ENCODE measurements around the gene GNG7.

The GNG7 gene

DNA sequence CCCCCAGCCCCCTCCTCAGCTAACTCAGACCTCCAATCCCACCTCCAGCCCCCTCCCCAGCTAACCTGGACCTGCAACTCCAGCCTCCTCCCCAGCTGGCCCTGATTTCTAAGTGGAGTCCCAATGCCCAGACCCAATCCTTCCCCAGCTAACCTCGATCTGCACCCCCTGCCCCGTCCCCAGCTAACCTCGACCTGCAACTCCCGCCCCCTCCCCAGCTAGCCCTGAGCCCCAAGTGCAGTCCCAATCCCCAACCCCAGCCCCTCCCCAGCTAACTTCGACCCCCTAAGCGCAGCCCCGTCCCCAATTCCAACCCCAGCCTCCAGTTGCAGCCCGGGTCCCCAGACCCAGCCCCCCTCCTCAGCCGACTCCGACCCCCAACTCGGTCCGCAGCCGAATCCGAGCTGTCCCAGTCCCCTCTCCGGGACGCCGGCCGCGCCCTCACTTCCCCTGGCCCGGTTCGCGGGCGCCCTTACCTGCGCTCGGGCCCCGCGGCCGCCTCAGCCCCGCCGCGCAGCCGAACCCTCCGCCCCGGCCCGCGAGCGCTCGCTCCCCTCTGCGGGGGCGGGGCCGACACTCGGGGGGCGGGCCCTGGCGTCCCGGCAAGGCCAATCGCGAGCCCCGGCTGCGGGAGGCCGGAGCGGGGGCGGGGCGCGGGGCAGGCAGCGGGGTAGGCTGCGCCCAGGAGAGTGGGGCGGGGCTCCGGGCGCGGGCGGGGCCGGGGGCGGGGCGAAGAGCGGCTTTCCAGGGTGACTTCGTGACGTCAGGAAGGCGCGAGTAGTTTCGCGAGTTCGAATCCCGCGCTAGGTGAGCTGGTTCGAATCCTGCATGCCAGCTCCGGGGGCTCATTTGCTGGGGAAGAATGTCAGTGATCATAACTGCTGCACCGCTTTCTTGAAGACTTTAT is at the start of gene GNG7:
TSS of gene GNG7 (minus strand) at position 525 of the 907 bp plus-strand sequence. CDS start 182,006 bp downstream, outside the sequence.
- no peak for ATAC-seq (ENCODE audit: insufficient read depth, low read depth)
- H3K4me2 ChIP-seq (ENCODE audit: insufficient read depth, low read length) = no peak within 1 kb of the TSS
- no peak for DNase-seq
- no peak for TF ChIP-seq EZH2 (IDR thresholded peaks at IDR 0.05; ENCODE audit: borderline replicate concordance, low read depth, low read length, severe bottlenecking)
- TF ChIP-seq CTCF (IDR thresholded peaks at IDR 0.05; ENCODE audit: borderline replicate concordance, extremely low read depth, low read length, poor library complexity, severe bottlenecking) = no peak
- no peak within 1 kb of the TSS for H3K4me3 ChIP-seq (ENCODE audit: low read depth in 1 of 2, low read length in 2 of 2)
- no peak within 1 kb of the TSS for H3K9ac ChIP-seq (ENCODE audit: low read depth, low read length)
- no peaks in the 10 kb centered on the region for H3K9me3 ChIP-seq (ENCODE audit: insufficient read depth, low read length, severe bottlenecking)
- H3K36me3 ChIP-seq (ENCODE audit: insufficient read depth, low read length) = no peaks in the 10 kb centered on the region
- H3K27me3 ChIP-seq (ENCODE audit: insufficient read depth, low read length, poor library complexity) = no peaks in the 10 kb centered on the region
- H4K20me1 ChIP-seq (ENCODE audit: insufficient read depth, low read length) = no peaks in the 10 kb centered on the region; the same call in 1 of the 2 replicates
- H2AFZ ChIP-seq (ENCODE audit: low read depth, low read length) = no peak within 1 kb of the TSS
- no peaks in the 10 kb centered on the region for H3K4me1 ChIP-seq (ENCODE audit: insufficient read depth, low read length)
- H3K79me2 ChIP-seq (ENCODE audit: insufficient read depth, low read length) = no peaks in the 10 kb centered on the region
- no peak within 1 kb of the TSS for H3K27ac ChIP-seq (ENCODE audit: low read length)

GRCh38 chr19:2751438-2751830 is 48.9 kb upstream of the GNG7 start:
- H3K36me3 ChIP-seq (ENCODE audit: insufficient read depth, low read length) = peaks cover 27% of the 10 kb centered on the region

GRCh38 chr19:2750808-2751437 is 48.4 kb upstream of the GNG7 start:
- no peak for ATAC-seq (ENCODE audit: insufficient read depth, low read depth)
- no peaks in the 10 kb centered on the region for H3K79me2 ChIP-seq (ENCODE audit: insufficient read depth, low read length)

More at GRCh38 chr19:2751438-2751830, 48.9 kb upstream of the GNG7 start:
- Histone ChIP-seq H3K4me3 (ENCODE audit: low read depth in 1 of 2, low read length in 2 of 2) (no peak overlapping the region), H3K79me2 (ENCODE audit: insufficient read depth, low read length) (no peaks in the 10 kb centered on the region), H3K4me2 (ENCODE audit: insufficient read depth, low read length) (no peak overlapping the region), H3K9me3 (ENCODE audit: insufficient read depth, low read length, severe bottlenecking) (no peaks in the 10 kb centered on the region), H3K4me1 (ENCODE audit: insufficient read depth, low read length) (peaks cover 6% of the 10 kb centered on the region), H3K27me3 (ENCODE audit: insufficient read depth, low read length, poor library complexity) (no peaks in the 10 kb centered on the region), H2AFZ (ENCODE audit: low read depth, low read length) (no peak overlapping the region), H4K20me1 (ENCODE audit: insufficient read depth, low read length) (no peaks in the 10 kb centered on the region; the same call in 1 of the 2 replicates), H3K9ac (ENCODE audit: low read depth, low read length) (no peak overlapping the region), H3K27ac (ENCODE audit: low read length) (no peak overlapping the region)
- DNase-seq = no peak
- ATAC-seq (ENCODE audit: insufficient read depth, low read depth) = no peak
- TF ChIP-seq CTCF (IDR thresholded peaks at IDR 0.05; ENCODE audit: borderline replicate concordance, extremely low read depth, low read length, poor library complexity, severe bottlenecking) = no peak
- TF ChIP-seq EZH2 (IDR thresholded peaks at IDR 0.05; ENCODE audit: borderline replicate concordance, low read depth, low read length, severe bottlenecking) = no peak

More at GRCh38 chr19:2750808-2751437, 48.4 kb upstream of the GNG7 start:
- Histone ChIP-seq H3K9me3 (ENCODE audit: insufficient read depth, low read length, severe bottlenecking) (no peaks in the 10 kb centered on the region), H3K36me3 (ENCODE audit: insufficient read depth, low read length) (peaks cover 25% of the 10 kb centered on the region), H3K4me3 (ENCODE audit: low read depth in 1 of 2, low read length in 2 of 2) (no peak overlapping the region), H3K9ac (ENCODE audit: low read depth, low read length) (no peak overlapping the region), H4K20me1 (ENCODE audit: insufficient read depth, low read length) (no peaks in the 10 kb centered on the region; the same call in 1 of the 2 replicates), H3K27me3 (ENCODE audit: insufficient read depth, low read length, poor library complexity) (no peaks in the 10 kb centered on the region), H3K27ac (ENCODE audit: low read length) (no peak overlapping the region), H2AFZ (ENCODE audit: low read depth, low read length) (no peak overlapping the region), H3K4me2 (ENCODE audit: insufficient read depth, low read length) (no peak overlapping the region), H3K4me1 (ENCODE audit: insufficient read depth, low read length) (peaks cover 6% of the 10 kb centered on the region)
- TF ChIP-seq CTCF (IDR thresholded peaks at IDR 0.05; ENCODE audit: borderline replicate concordance, extremely low read depth, low read length, poor library complexity, severe bottlenecking) (no peak), EZH2 (IDR thresholded peaks at IDR 0.05; ENCODE audit: borderline replicate concordance, low read depth, low read length, severe bottlenecking) (no peak)
- no peak for DNase-seq
